Measurements from ENCODE around the gene CFL1.
A peak's percentile ranks its signal among the peaks of the same experiment; 100 is the strongest.

GRCh38 chr11:65903068-65903481, 45.1 kb upstream of the CFL1 start:
- TF ChIP-seq CTCF (IDR thresholded peaks at IDR 0.05) (no peak), POLR2AphosphoS5 (IDR thresholded peaks at IDR 0.05; ENCODE audit: low read depth, low read length) (peak; percentile 92), REST (IDR thresholded peaks at IDR 0.05; ENCODE audit: insufficient read depth in 1 of 2, low read depth in 2 of 2, low read length in 1 of 2) (no peak)

Data from Panc1 (cell line).